NCI-H510A treated with DMSO at 0.1 percent for 48 hours (cell line): Measurements from ENCODE around the gene CHAC1.
A peak's percentile ranks its signal among the peaks of the same experiment; 100 is the strongest.

Experiments used
- DNase-seq: peaks from one replicate; lab custom pipeline; 2025; lab: John Stamatoyannopoulos, UW

The CHAC1 gene

GRCh38 chr15:40952901-40953712 lies at the start of gene CHAC1:
TSS of gene CHAC1 (plus strand) at chr15:40953471. CDS start at chr15:40953584, 113 bp downstream.
- peak; percentile 91 for DNase-seq

GRCh38 chr15:40904552-40905201 lies 48.6 kb upstream of the CHAC1 start:
- no peak for DNase-seq

- peak; percentile 86 for DNase-seq
Observed at GRCh38 chr15:40906091-40906990, 46.9 kb upstream of the CHAC1 start.

- DNase-seq: peak; percentile 43
Observed at GRCh38 chr15:40906991-40907802, 46.1 kb upstream of the CHAC1 start.

GRCh38 chr15:40908095-40908494 lies 45.2 kb upstream of the CHAC1 start:
- peak; percentile 47 for DNase-seq

GRCh38 chr15:40909662-40910630 lies 43.3 kb upstream of the CHAC1 start:
- DNase-seq: no peak

- peak; percentile 32 for DNase-seq
Observed at GRCh38 chr15:40911141-40911540, 42.1 kb upstream of the CHAC1 start.

GRCh38 chr15:40911693-40912092 lies 41.6 kb upstream of the CHAC1 start:
- DNase-seq: no peak

- no peak for DNase-seq
Observed at GRCh38 chr15:40912478-40912877, 40.8 kb upstream of the CHAC1 start.

GRCh38 chr15:40914013-40914412 lies 39.3 kb upstream of the CHAC1 start:
- DNase-seq: no peak

GRCh38 chr15:40914486-40914885 lies 38.8 kb upstream of the CHAC1 start:
- DNase-seq: no peak

- DNase-seq: no peak
Observed at GRCh38 chr15:40915116-40915661, 38.1 kb upstream of the CHAC1 start.

- no peak for DNase-seq
Observed at GRCh38 chr15:40915679-40916078, 37.6 kb upstream of the CHAC1 start.

- DNase-seq: no peak
Observed at GRCh38 chr15:40917585-40917984, 35.7 kb upstream of the CHAC1 start.

GRCh38 chr15:40918146-40918798 lies 35.0 kb upstream of the CHAC1 start:
- DNase-seq: peak; percentile 56

GRCh38 chr15:40918799-40919392 lies 34.4 kb upstream of the CHAC1 start:
- no peak for DNase-seq

GRCh38 chr15:40921949-40922607 lies 31.2 kb upstream of the CHAC1 start:
- DNase-seq: no peak

GRCh38 chr15:40922608-40923005 lies 30.7 kb upstream of the CHAC1 start:
- no peak for DNase-seq

- no peak for DNase-seq
Observed at GRCh38 chr15:40923551-40923950, 29.7 kb upstream of the CHAC1 start.
